DND-41 (cell line): ENCODE results near the gene ARHGAP22.

ENCODE experiments used
- ATAC-seq: fragments of 200-7000 bp; cut with Tn5 transposase; 3 replicates; pipeline ENCODE4 v1.9.1; 2021; ENCODE audit warnings: low read depth; ENCODE audit not compliant: insufficient read depth
- DNase-seq: peaks from one replicate; pipeline ENCODE4 v3.0.0-alpha.2; 2020
- H2AFZ ChIP-seq: 2 replicates; pipeline ENCODE4 v1.6.0; 2012; ENCODE audit warnings: low read depth, low read length
- H3K27ac ChIP-seq: 2 replicates; pipeline ENCODE4 v1.5.1; 2012; ENCODE audit warnings: low read length, inconsistent platforms
- H3K27me3 ChIP-seq: fragments of 200-600 bp; sonication (generic); 2 replicates; pipeline ENCODE4 v1.6.0; 2012; ENCODE audit warnings: low read length, mild to moderate bottlenecking, inconsistent platforms; ENCODE audit not compliant: insufficient read depth, poor library complexity
- H3K36me3 ChIP-seq: 2 replicates; pipeline ENCODE4 v1.5.1; 2012; ENCODE audit warnings: low read length, inconsistent platforms; ENCODE audit not compliant: insufficient read depth
- H3K4me1 ChIP-seq: 2 replicates; pipeline ENCODE4 v1.5.1; 2012; ENCODE audit warnings: mild to moderate bottlenecking, low read length; ENCODE audit not compliant: insufficient read depth
- H3K4me2 ChIP-seq: 2 replicates; pipeline ENCODE4 v1.6.0; 2012; ENCODE audit warnings: mild to moderate bottlenecking, moderate library complexity, low read length, inconsistent platforms; ENCODE audit not compliant: insufficient read depth
- H3K4me3 ChIP-seq, 2 experiments: fragments of 200-600 bp in 1 of 2; shearing (Covaris generic) in 1 of 2; 2 replicates each; pipeline ENCODE4 v1.5.1; 2012 to 2016; ENCODE audit warnings: inconsistent platforms in 2 of 2, low read length in 2 of 2, mild to moderate bottlenecking in 2 of 2, low read depth in 1 of 2, moderate library complexity in 1 of 2
- H3K79me2 ChIP-seq: 2 replicates; pipeline ENCODE4 v1.6.0; 2012; ENCODE audit warnings: low read length, inconsistent platforms; ENCODE audit not compliant: insufficient read depth
- H3K9ac ChIP-seq: 2 replicates; pipeline ENCODE4 v1.6.0; 2012; ENCODE audit warnings: low read depth, mild to moderate bottlenecking, inconsistent platforms, low read length, moderate library complexity
- H3K9me3 ChIP-seq: 2 replicates; pipeline ENCODE4 v1.5.1; 2012; ENCODE audit warnings: low read length, moderate library complexity, mild to moderate bottlenecking, inconsistent platforms; ENCODE audit not compliant: insufficient read depth, severe bottlenecking
- H4K20me1 ChIP-seq: 2 replicates; pipeline ENCODE4 v1.6.0; 2012; ENCODE audit warnings: low read length; ENCODE audit not compliant: insufficient read depth
- CTCF ChIP-seq: IDR thresholded peaks from 2 replicates; pipeline ENCODE4 v1.5.1; 2012; ENCODE audit warnings: borderline replicate concordance, low read length, moderate library complexity, mild to moderate bottlenecking; ENCODE audit not compliant: poor library complexity, severe bottlenecking; ENCODE audit errors: extremely low read depth
- EZH2 ChIP-seq: IDR thresholded peaks from 3 replicates; pipeline ENCODE4 v1.6.1; 2012; ENCODE audit warnings: borderline replicate concordance, low read depth, mild to moderate bottlenecking, moderate library complexity, low read length, inconsistent platforms; ENCODE audit not compliant: severe bottlenecking

The ARHGAP22 gene

GRCh38 chr10:48431871-48432270 lies 173.0 kb downstream of the ARHGAP22 start:
- no peaks in the 10 kb centered on the region for H3K79me2 ChIP-seq
- H4K20me1 ChIP-seq: no peaks in the 10 kb centered on the region
- H3K9me3 ChIP-seq: no peaks in the 10 kb centered on the region
- H3K9ac ChIP-seq: no peak overlapping the region
- no peak for DNase-seq
- no peaks in the 10 kb centered on the region for H3K4me1 ChIP-seq
- no peaks in the 10 kb centered on the region for H3K27me3 ChIP-seq
- no peak overlapping the region for H2AFZ ChIP-seq
- no peak overlapping the region for H3K4me2 ChIP-seq
- no peak overlapping the region for H3K27ac ChIP-seq
- H3K36me3 ChIP-seq: peaks cover 65% of the 10 kb centered on the region
- ATAC-seq: no peak
- no peak for TF ChIP-seq EZH2
- no peak for TF ChIP-seq CTCF
- no peak overlapping the region for H3K4me3 ChIP-seq

GRCh38 chr10:48430402-48430993 lies 174.4 kb downstream of the ARHGAP22 start:
- Histone ChIP-seq H3K4me3 (no peak overlapping the region), H3K9ac (no peak overlapping the region), H3K36me3 (peaks cover 67% of the 10 kb centered on the region), H3K27me3 (no peaks in the 10 kb centered on the region), H4K20me1 (no peaks in the 10 kb centered on the region), H3K4me2 (no peak overlapping the region), H3K27ac (no peak overlapping the region), H2AFZ (no peak overlapping the region), H3K4me1 (no peaks in the 10 kb centered on the region), H3K79me2 (no peaks in the 10 kb centered on the region), H3K9me3 (no peaks in the 10 kb centered on the region)
- TF ChIP-seq CTCF: no peak
- TF ChIP-seq EZH2: no peak
- ATAC-seq: 0 out of 3 replicates have a peak, but pooled peaks have one; percentile 31
- no peak for DNase-seq

- Histone ChIP-seq H3K27me3 (no peaks in the 10 kb centered on the region), H3K79me2 (no peaks in the 10 kb centered on the region), H2AFZ (no peak overlapping the region), H3K27ac (no peak overlapping the region), H4K20me1 (no peaks in the 10 kb centered on the region), H3K9ac (no peak overlapping the region), H3K4me3 (no peak overlapping the region), H3K9me3 (no peaks in the 10 kb centered on the region), H3K36me3 (peaks cover 58% of the 10 kb centered on the region; the same call in 1 of the 2 replicates), H3K4me2 (no peak overlapping the region), H3K4me1 (no peaks in the 10 kb centered on the region)
- DNase-seq (no peak), ATAC-seq (no peak)
- TF ChIP-seq EZH2: no peak
- no peak for TF ChIP-seq CTCF
Observed at GRCh38 chr10:48429309-48429708, 175.6 kb downstream of the ARHGAP22 start.
